GM12864 (cell line): ENCODE results near the gene C2orf80.

Experiments
- DNase-seq: peaks from one replicate; pipeline ENCODE4 v3.0.0-alpha.2; 2011; ENCODE audit warnings: low read depth
- H3K4me3 ChIP-seq: 2 replicates; pipeline ENCODE4 v1.5.1; 2011; ENCODE audit warnings: mild to moderate bottlenecking, low read depth, low read length, control low read depth
- TF ChIP-seq, protein P1 (sequence below): IDR thresholded peaks from 2 replicates; pipeline ENCODE4 v1.5.1; 2011; ENCODE audit warnings: low read depth, mild to moderate bottlenecking, moderate library complexity, low read length, control low read depth, inconsistent platforms; ENCODE audit errors: missing control alignments

The C2orf80 gene

DNA sequence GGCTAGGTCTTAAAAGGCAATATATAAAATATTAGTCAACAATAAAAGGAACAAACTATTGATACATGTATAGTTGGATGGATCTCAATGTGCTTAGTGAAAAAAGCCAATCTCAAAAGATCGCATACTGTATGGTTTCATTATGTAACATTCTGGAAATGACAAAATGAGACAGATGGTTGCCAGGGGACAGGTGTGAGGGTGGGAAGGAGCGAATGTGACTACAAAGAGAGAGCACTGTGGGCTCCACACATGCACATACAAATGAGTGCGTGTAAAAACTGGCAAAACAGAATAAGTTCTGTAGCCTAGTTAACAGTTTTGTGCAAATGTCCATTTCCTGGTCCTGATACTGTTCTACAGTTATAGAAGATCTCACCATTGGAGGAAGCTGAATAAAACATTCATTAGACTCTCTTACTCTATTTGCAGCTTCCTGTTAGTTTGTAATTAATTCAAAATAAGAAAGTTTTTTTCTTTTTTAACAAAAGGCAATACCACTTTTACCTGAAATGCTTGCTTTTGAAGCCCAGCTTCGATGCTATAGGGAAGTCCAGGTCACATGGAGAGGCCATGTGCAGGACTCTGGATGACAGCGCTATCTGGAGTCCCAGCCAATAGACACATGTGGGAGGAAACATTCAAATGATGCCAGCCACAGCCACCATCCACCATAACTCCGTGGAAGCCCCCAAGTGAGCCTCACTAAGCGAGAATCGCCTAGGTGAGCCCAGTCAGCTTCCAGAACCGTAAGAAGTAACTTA lies 21.0 kb upstream of the C2orf80 start:
- TF ChIP-seq, protein P1, sequence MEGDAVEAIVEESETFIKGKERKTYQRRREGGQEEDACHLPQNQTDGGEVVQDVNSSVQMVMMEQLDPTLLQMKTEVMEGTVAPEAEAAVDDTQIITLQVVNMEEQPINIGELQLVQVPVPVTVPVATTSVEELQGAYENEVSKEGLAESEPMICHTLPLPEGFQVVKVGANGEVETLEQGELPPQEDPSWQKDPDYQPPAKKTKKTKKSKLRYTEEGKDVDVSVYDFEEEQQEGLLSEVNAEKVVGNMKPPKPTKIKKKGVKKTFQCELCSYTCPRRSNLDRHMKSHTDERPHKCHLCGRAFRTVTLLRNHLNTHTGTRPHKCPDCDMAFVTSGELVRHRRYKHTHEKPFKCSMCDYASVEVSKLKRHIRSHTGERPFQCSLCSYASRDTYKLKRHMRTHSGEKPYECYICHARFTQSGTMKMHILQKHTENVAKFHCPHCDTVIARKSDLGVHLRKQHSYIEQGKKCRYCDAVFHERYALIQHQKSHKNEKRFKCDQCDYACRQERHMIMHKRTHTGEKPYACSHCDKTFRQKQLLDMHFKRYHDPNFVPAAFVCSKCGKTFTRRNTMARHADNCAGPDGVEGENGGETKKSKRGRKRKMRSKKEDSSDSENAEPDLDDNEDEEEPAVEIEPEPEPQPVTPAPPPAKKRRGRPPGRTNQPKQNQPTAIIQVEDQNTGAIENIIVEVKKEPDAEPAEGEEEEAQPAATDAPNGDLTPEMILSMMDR = no peak
- DNase-seq = no peak
- H3K4me3 ChIP-seq = no peak overlapping the region

DNA sequence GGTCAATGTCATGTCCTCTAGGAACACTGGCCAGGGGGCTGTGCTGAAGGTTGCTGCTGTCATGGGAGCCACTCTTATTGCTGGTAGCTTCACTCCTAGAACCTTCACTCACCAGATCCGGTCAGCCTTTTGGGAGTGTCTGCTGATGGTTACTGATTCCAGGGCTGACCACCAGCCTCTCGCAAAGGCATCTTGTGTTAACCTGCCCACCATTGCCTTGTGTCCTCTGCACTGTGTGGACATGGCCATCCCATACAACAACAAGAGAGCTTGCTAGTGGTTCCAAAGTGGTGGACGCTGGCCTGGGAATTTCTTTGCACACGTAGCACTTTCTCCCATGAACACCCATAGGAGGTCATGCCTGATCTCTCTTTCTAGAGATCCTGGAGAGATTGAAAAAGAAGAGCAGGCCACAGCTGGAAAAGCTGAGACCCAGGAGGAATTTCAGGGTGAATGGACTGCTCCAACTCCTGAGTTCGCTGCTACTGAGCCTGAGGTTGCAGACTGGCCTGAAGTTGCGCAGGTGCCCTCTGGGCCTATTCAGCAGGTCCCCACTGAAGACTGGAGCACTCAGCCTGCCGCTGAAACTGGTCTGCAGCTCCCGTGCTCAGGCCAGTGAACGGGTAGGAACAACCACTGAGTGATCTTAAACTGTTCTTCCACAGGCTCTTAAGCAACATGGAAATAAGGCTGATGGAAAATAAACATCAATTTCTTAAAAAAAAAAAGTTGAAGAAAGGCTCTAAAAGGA lies 18.7 kb upstream of the C2orf80 start:
- DNase-seq = no peak
- TF ChIP-seq, protein P1 = no peak
- H3K4me3 ChIP-seq = no peak overlapping the region

DNA sequence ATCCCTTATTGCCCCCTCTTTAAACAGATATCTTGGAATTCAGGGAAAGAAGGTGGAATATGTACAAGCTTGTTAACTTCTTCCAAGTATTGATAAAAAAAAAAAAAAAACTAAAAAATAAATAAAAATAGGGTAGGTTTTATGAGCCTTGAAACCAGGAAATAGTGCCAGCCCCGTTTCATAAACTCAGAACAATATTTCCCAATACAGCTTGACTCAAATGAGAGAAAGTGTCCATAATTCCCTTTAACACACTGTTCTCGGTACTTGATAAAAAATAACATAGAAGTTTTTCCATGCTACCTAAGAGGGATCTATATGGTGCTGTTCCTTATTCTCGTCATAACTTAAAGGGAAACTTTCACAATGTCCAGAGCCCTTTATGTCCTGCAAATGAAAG lies 17.9 kb upstream of the C2orf80 start:
- TF ChIP-seq, protein P1 = no peak
- no peak for DNase-seq
- H3K4me3 ChIP-seq = no peak overlapping the region

DNA sequence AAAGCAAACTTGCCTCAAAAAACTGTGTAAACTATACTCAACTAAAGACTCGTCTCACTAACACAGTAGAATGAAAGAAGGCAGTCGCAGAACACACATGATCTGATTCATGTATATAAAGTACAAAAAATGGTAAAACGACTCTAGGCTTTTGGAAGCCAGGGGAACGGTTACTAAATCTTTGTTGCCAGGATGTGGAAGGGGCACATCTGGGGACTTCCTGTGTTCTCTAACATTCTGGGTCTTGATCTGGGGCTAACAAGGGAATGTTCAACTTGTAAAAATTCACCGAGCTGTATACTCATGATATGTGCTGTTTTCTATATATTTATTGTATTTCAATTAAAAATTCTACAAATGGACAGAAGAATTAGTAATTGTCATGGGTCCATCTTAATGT lies 14.3 kb upstream of the C2orf80 start:
- H3K4me3 ChIP-seq = no peak overlapping the region
- TF ChIP-seq, protein P1 = no peak
- no peak for DNase-seq

DNA sequence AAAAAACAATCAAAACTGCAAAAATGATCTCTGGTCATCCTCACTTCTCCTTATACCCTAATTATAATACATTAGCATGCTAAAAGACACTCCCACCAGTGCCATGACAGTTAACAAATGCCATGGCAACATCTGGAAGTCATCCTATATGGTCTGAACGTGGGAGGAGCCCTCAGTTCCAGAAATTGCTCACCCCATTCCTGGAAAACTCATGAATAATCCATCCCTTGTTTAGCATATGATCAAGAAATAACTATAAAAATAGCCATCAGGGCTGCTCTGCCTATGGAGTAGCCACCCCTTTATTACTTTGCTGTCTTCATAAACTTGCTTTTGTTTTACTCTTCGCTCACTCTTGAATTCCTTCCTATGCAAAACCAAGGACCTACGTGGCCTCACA lies 5.7 kb upstream of the C2orf80 start:
- TF ChIP-seq, protein P1 = no peak
- no peak overlapping the region for H3K4me3 ChIP-seq
- no peak for DNase-seq

DNA sequence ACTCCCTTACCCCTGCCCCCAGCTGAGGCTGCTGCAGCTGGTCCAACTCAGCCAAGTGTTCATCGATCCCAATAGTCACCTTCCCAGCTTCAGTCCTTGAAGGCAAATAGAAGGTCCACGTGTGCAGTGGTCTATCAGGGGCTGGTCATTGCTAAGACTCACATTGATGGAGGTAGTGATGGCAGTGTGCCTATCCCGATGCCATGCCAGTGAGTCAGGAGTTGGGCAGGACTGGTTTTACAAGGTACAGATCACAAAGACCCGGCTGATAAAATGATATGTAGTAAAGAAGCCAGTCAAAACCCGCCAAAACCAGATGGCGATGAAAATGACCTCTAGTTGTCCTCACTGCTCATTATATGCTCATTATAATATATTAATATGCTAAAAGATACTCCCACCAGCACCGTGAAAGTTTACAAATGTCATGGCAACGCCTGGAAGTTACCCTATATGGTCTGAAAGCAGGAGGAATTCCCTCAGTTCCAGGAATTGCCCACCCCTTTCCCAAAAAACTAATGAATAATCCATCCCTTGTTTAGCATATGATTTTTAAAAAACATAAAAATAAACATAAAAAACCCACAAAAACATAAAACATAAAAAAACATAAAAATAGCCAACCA lies 2.9 kb upstream of the C2orf80 start:
- TF ChIP-seq, protein P1 = no peak
- DNase-seq = no peak
- H3K4me3 ChIP-seq = no peak overlapping the region
